GM20000 (cell line): Measurements from ENCODE around the gene C2.

ENCODE experiments used
- DNase-seq: peaks from one replicate; pipeline ENCODE4 v3.0.0; 2012; ENCODE audit warnings: low spot score
- TF ChIP-seq, protein P1 (sequence below): IDR thresholded peaks from 2 replicates; pipeline ENCODE4 v1.5.1; 2012; ENCODE audit warnings: mild to moderate bottlenecking, control low read depth; ENCODE audit errors: extremely low read depth, missing control alignments

The C2 gene

DNA sequence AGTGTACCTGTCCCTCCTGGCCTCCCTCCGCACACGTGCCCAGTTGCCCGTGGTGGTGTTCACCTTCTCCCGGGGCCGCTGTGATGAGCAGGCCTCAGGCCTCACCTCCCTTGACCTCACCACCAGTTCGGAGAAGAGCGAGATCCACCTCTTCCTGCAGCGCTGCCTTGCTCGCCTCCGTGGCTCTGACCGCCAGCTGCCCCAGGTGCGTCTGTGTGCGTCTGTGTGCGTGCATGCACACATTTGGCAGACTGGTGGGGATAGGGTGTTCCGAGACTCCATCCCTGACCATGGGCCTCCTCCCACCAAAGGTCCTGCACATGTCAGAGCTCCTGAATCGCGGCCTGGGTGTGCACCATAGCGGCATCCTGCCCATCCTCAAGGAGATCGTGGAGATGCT, 36.4 kb downstream of the C2 start:
- no peak for DNase-seq
- TF ChIP-seq, protein P1, sequence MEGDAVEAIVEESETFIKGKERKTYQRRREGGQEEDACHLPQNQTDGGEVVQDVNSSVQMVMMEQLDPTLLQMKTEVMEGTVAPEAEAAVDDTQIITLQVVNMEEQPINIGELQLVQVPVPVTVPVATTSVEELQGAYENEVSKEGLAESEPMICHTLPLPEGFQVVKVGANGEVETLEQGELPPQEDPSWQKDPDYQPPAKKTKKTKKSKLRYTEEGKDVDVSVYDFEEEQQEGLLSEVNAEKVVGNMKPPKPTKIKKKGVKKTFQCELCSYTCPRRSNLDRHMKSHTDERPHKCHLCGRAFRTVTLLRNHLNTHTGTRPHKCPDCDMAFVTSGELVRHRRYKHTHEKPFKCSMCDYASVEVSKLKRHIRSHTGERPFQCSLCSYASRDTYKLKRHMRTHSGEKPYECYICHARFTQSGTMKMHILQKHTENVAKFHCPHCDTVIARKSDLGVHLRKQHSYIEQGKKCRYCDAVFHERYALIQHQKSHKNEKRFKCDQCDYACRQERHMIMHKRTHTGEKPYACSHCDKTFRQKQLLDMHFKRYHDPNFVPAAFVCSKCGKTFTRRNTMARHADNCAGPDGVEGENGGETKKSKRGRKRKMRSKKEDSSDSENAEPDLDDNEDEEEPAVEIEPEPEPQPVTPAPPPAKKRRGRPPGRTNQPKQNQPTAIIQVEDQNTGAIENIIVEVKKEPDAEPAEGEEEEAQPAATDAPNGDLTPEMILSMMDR, result no peak

DNA sequence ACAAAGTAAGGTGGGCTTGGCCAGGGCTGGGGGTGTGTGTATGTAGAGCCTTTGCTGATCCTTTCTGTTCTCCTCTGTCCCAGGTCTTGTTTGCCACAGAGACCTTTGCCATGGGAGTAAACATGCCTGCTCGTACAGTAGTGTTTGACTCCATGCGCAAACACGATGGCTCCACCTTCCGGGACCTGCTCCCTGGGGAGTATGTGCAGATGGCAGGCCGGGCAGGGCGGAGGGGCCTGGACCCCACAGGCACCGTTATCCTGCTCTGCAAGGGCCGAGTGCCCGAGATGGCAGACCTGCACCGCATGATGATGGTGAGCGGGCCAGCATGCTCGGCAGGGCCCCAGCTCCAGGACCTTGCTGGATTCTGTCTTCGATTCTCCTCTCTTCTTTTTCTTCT, 38.2 kb downstream of the C2 start:
- TF ChIP-seq, protein P1, result no peak
- no peak for DNase-seq

DNA sequence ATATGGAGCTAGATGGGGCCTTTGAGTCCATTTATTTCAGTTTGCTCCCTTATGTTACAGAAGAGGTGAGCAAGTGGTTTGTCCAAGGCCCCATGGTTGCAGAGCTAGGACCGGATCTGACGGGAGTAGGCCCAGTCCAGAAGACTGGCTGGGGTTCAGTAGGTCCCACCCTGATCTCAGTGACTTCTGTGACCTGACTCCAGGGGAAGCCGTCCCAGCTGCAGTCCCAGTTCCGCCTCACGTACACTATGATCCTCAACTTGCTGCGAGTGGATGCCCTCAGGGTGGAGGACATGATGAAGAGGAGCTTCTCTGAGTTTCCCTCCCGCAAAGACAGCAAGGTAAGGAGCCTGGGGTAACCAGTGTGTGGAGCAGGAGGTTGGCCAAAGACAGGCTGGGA, 39.0 kb downstream of the C2 start:
- TF ChIP-seq, protein P1, result no peak

DNA sequence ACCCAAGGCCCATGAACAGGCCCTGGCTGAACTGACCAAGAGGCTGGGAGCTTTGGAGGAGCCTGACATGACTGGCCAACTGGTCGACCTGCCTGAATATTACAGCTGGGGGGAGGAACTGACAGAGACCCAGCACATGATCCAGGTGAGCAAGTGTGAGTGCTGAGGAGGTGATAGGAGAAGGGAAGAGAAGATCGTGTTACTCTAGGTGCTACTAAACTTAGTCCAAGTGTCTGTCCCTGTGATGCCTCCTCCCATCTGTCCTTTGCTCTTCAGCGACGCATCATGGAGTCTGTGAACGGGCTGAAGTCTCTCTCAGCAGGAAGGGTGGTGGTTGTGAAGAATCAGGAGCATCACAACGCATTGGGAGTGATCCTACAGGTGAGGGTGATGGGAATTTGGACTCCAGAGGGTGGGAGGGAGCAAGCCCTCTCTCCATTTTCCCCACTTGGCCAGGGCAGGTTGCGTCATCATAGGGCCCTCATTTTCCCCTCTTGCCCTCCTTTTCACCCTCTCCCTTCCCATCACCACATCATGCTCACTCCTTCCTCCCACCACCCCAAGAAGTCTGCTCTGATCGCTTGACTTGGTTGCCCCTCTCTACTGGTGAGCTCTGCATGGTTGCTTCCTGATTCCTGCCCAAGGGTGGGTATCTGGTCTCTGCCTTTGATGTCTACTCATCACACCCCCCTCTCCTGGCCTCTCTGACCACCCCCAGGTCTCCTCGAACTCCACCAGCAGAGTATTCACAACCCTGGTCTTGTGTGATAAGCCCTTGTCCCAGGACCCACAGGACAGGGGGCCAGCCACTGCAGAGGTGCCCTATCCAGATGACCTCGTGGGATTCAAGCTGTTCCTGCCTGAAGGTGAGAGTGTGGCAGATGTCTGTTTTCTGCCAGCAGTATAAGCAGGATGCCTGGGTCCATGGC, 39.7 kb downstream of the C2 start:
- no peak for DNase-seq
- TF ChIP-seq, protein P1, result no peak

More for the DNA sequence above, 39.0 kb downstream of the C2 start:
- DNase-seq, result no peak

DNA sequence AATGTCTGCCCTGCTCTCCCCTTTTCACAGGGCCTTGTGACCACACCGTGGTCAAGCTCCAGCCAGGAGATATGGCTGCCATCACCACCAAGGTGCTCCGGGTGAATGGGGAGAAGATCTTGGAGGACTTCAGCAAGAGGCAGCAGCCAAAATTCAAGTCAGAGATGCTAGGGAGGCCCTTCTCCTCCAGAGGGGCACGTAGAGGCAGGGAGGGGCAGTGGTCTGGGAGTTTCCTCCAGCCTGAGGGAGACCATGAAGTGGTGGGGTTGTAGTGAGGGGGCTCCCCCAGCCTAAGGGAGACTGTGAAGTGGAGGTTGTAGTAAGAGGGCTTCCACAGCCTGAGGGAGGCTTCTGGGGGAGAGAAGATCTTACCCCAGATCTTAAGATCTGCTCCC, 40.4 kb downstream of the C2 start:
- TF ChIP-seq, protein P1, result no peak
- DNase-seq, result no peak

DNA sequence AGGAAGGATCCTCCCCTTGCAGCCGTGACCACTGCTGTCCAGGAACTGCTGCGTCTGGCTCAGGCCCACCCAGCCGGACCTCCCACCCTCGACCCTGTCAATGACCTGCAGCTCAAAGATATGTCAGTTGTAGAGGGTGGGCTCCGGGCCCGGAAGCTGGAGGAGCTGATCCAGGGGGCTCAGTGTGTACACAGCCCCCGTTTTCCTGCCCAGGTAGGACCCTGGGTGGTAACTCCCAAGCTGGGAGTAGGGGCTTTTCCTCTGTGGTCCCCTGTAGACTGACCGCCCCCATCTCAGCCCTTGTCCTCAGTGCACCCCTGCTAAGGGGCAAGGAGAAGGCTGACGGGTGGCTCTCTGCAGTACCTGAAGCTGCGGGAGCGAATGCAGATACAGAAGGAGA, 40.8 kb downstream of the C2 start:
- DNase-seq, result no peak
- TF ChIP-seq, protein P1, result no peak

DNA sequence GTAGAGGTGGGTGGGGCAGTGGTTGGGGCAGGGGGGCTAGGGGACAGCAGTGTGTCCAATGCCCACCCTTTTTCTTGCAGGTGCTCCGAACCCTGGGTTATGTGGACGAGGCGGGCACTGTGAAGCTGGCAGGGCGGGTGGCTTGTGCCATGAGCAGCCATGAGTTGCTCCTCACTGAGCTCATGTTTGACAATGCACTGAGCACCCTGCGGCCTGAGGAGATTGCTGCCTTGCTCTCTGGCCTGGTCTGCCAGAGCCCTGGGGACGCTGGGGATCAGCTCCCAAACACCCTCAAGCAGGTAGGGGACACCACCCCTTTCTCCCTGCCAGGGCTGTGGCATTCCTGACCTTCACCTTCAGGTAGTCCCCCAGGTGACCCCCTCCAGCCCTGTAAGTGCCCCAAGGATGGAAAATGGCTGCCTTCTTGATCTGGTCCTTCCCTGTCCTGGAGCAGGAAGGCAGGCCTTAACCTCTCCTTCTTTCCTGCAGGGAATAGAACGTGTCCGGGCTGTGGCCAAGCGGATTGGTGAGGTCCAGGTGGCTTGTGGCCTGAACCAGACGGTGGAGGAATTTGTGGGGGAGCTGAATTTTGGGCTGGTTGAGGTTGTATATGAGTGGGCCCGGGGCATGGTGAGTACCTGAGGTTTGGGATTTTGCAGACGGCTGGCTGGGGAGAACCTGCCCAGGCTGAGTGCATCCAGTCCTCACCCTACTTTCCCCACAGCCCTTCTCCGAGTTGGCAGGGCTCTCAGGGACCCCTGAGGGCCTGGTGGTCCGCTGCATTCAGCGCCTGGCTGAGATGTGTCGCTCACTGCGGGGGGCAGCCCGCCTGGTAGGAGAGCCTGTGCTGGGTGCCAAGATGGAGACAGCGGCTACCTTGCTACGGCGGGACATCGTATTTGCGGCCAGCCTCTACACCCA, 41.5 kb downstream of the C2 start:
- TF ChIP-seq, protein P1, result no peak
- no peak for DNase-seq
